Neural progenitor cell (in vitro differentiated cells): ENCODE results near the gene ISCA2.

Experiments
- CTCF ChIP-seq: fragments of 200-600 bp; sonication (generic); IDR thresholded peaks from 2 replicates; pipeline ENCODE4 v1.5.1; 2017; ENCODE audit warnings: antibody characterized with exemption, mild to moderate bottlenecking
- EZH2 ChIP-seq: fragments of 200-600 bp; sonication (generic); IDR thresholded peaks from 2 replicates; pipeline ENCODE4 v1.6.1; 2017; ENCODE audit warnings: antibody characterized with exemption, mild to moderate bottlenecking, moderate library complexity
- EZH2phosphoT487 ChIP-seq: fragments of 200-600 bp; sonication (generic); IDR thresholded peaks from 2 replicates; pipeline ENCODE4 v1.6.1; 2017; ENCODE audit warnings: antibody characterized with exemption

GRCh38 chr14:74542056-74542685 lies 48.6 kb downstream of the ISCA2 start:
- TF ChIP-seq CTCF (no peak), EZH2 (no peak), EZH2phosphoT487 (no peak)
